IMR-90 (cell line): ENCODE data around the gene PDLIM5. TPM values are rescaled to one million over a fixed set of nuclear protein-coding genes. Genes with fewer than 3 reads are reported as not detected.

ENCODE experiments used
- ATAC-seq: fragments of 200-7000 bp; cut with Tn5 transposase; 2 replicates; pipeline ENCODE4 v1.9.1; 2020; ENCODE audit warnings: low read depth, mild to moderate bottlenecking, moderate library complexity
- BruUV-seq: library from RNA; stranded (reverse); fragments of 400-500 nt; replicated peaks from 2 replicates; lab custom pipeline; 2021; lab: Mats Ljungman, UMichigan
- CTCF ChIA-PET: fragments of 300-600 bp; formaldehyde crosslinking; extraction: SDS; loops from one replicate; lab custom pipeline; 2021; ENCODE audit warnings: antibody characterized with exemption; lab: Yijun Ruan, JAX
- POLR2A ChIA-PET: fragments of 300-600 bp; sonication (Branson Sonifier 250); formaldehyde crosslinking; loops from one replicate; lab custom pipeline; 2022; ENCODE audit warnings: antibody characterized with exemption; ENCODE audit not compliant: unreplicated experiment; lab: Charles Lee
- DNase-seq: peaks from one replicate; pipeline ENCODE4 v3.0.0; 2013
- H2AFZ ChIP-seq: replicated peaks from 2 replicates; pipeline ENCODE3; 2013; ENCODE audit warnings: low read length, mild to moderate bottlenecking; ENCODE audit not compliant: poor library complexity
- H2AK5ac ChIP-seq: 2 replicates; pipeline ENCODE4 v1.6.1; 2013; ENCODE audit warnings: low read depth, low read length, inconsistent platforms
- H2AK9ac ChIP-seq: replicated peaks from 2 replicates; pipeline ENCODE3; 2013; ENCODE audit warnings: mild to moderate bottlenecking, low read depth, low read length, moderate library complexity; ENCODE audit not compliant: poor library complexity
- H2BK120ac ChIP-seq: 2 replicates; pipeline ENCODE4 v1.6.1; 2013; ENCODE audit warnings: low read depth, low read length, inconsistent platforms
- H2BK15ac ChIP-seq: 3 replicates; pipeline ENCODE4 v1.6.1; 2013; ENCODE audit warnings: low read depth, low read length, inconsistent platforms
- H2BK20ac ChIP-seq: 2 replicates; pipeline ENCODE4 v1.6.1; 2013; ENCODE audit warnings: low read depth, mild to moderate bottlenecking, inconsistent platforms, low read length, moderate library complexity
- H2BK5ac ChIP-seq: 2 replicates; pipeline ENCODE4 v1.6.1; 2013; ENCODE audit warnings: mild to moderate bottlenecking, low read depth, low read length, inconsistent platforms; ENCODE audit not compliant: poor library complexity, severe bottlenecking
- H3K14ac ChIP-seq: replicated peaks from 2 replicates; pipeline ENCODE4 v1.6.1; 2013; ENCODE audit warnings: low read depth, low read length, inconsistent platforms
- H3K18ac ChIP-seq: 2 replicates; pipeline ENCODE4 v1.6.1; 2013; ENCODE audit warnings: low read depth, low read length, control low read depth
- H3K23ac ChIP-seq: 2 replicates; pipeline ENCODE4 v1.6.1; 2013; ENCODE audit warnings: low read depth, low read length, inconsistent platforms
- H3K27ac ChIP-seq: 2 replicates; pipeline ENCODE4 v1.5.1; 2013; ENCODE audit warnings: mild to moderate bottlenecking, control low read depth, low read length; ENCODE audit not compliant: insufficient read depth
- H3K27me3 ChIP-seq: 2 replicates; pipeline ENCODE4 v1.6.1; 2013; ENCODE audit warnings: low read length; ENCODE audit not compliant: control insufficient read depth, insufficient read depth
- H3K36me3 ChIP-seq: 2 replicates; pipeline ENCODE4 v1.6.1; 2013; ENCODE audit warnings: low read length, mixed read lengths; ENCODE audit not compliant: control insufficient read depth, insufficient read depth
- H3K4ac ChIP-seq: 2 replicates; pipeline ENCODE4 v1.6.1; 2013; ENCODE audit warnings: low read depth, low read length, inconsistent platforms
- H3K4me1 ChIP-seq: 2 replicates; pipeline ENCODE4 v1.6.1; 2013; ENCODE audit warnings: low read length, mixed read lengths; ENCODE audit not compliant: control insufficient read depth, insufficient read depth
- H3K4me2 ChIP-seq: 2 replicates; pipeline ENCODE4 v1.6.1; 2013; ENCODE audit warnings: low read depth, mild to moderate bottlenecking, control low read depth, low read length, moderate library complexity
- H3K4me3 ChIP-seq: 2 replicates; pipeline ENCODE4 v1.5.1; 2013; ENCODE audit warnings: low read depth, mild to moderate bottlenecking, control low read depth, low read length, moderate library complexity; ENCODE audit not compliant: insufficient read depth
- H3K56ac ChIP-seq: 2 replicates; pipeline ENCODE4 v1.6.1; 2013; ENCODE audit warnings: low read length, inconsistent platforms; ENCODE audit not compliant: insufficient read depth; ENCODE audit errors: extremely low read depth
- H3K79me1 ChIP-seq, 2 experiments: 2 replicates each; pipeline ENCODE4 v1.6.1; 2013; ENCODE audit warnings: low read length in 2 of 2, inconsistent platforms in 1 of 2, low read depth in 1 of 2
- H3K9ac ChIP-seq: 2 replicates; pipeline ENCODE4 v1.6.1; 2013; ENCODE audit warnings: low read depth, low read length, control low read depth
- H3K9me1 ChIP-seq: 2 replicates; pipeline ENCODE4 v1.6.1; 2013; ENCODE audit warnings: low read length, inconsistent platforms; ENCODE audit not compliant: insufficient read depth
- H3K9me3 ChIP-seq: 2 replicates; pipeline ENCODE4 v1.6.1; 2013; ENCODE audit warnings: low read length; ENCODE audit not compliant: control insufficient read depth, insufficient read depth
- H4K20me1 ChIP-seq: 2 replicates; pipeline ENCODE4 v1.6.1; 2013; ENCODE audit warnings: low read length, inconsistent platforms; ENCODE audit not compliant: insufficient read depth
- H4K5ac ChIP-seq: 2 replicates; pipeline ENCODE4 v1.6.1; 2013; ENCODE audit warnings: mild to moderate bottlenecking, low read depth, low read length, control low read depth
- H4K8ac ChIP-seq, 2 experiments: 2 replicates each; pipeline ENCODE4 v1.6.1; 2013; ENCODE audit warnings: low read depth in 2 of 2, low read length in 2 of 2, control low read depth in 1 of 2, inconsistent platforms in 1 of 2
- H4K91ac ChIP-seq: 2 replicates; pipeline ENCODE4 v1.6.1; 2013; ENCODE audit warnings: low read depth, low read length, inconsistent platforms; ENCODE audit not compliant: insufficient read depth
- MXI1 ChIP-seq: IDR thresholded peaks from 2 replicates; pipeline ENCODE4 v1.6.1; 2012; ENCODE audit warnings: low read depth, mild to moderate bottlenecking, low read length, moderate library complexity, borderline replicate concordance
- RAD21 ChIP-seq: IDR thresholded peaks from 2 replicates; pipeline ENCODE4 v1.6.1; 2012; ENCODE audit warnings: low read length, improper control_type of control experiment
- RFX5 ChIP-seq: IDR thresholded peaks from 2 replicates; pipeline ENCODE4 v1.8.0; 2012; ENCODE audit warnings: low read depth, mild to moderate bottlenecking, low read length, moderate library complexity
- WGBS, 2 experiments: methylation state at CpG; one replicate each; pipeline versions ENCODE4 v1.1.5 to v1.1.7; 2013; ENCODE audit warnings: missing lambda C conversion rate in 2 of 2; ENCODE audit not compliant: insufficient read length in 1 of 2; ENCODE audit errors: extremely low coverage in 2 of 2; 5-methylcytosine and 5-hydroxymethylcytosine counted together
- dilution Hi-C: fragments of 300-500 bp; cut with HindIII; formaldehyde crosslinking; loops from one replicate; pipeline ENCODE4 v1.14.3; 2018; ENCODE audit warnings: low sequenced_read_pairs; ENCODE audit not compliant: unreplicated experiment
- in situ Hi-C: fragments of 300-500 bp; cut with MboI; formaldehyde crosslinking; loops from 3 replicates; pipeline ENCODE4 v1.14.3; 2019; ENCODE audit warnings: low sequenced_read_pairs, inconsistent platforms, mixed read lengths
- intact Hi-C: fragments of 100-400 bp; cut with micrococcal nuclease; formaldehyde crosslinking; loops from 2 replicates; pipeline ENCODE4 v1.10.0; 2022
- polyA plus RNA-seq, 3 experiments: library from polyadenylated mRNA; depleted of rRNA; stranded (reverse); fragments of >200 nt; gene quantifications; 2 replicates each; pipeline ENCODE4 v1.2.3, GENCODE V29; 2012; ENCODE audit warnings: low replicate concordance in 1 of 3
- total RNA-seq: library from RNA; depleted of rRNA; stranded (reverse); fragments of >200 nt; gene quantifications from 2 replicates; pipeline ENCODE4 v1.2.3, GENCODE V29; 2012
- TF ChIP-seq, protein P1 (sequence below): fragments of 150-350 bp; IDR thresholded peaks from 2 replicates; pipeline ENCODE4 v1.6.1; 2017; ENCODE audit warnings: mild to moderate bottlenecking, antibody characterized with exemption, low read length, low read depth

Gene PDLIM5
- total and polyA plus RNA-seq, 2 of the 4 experiments (the other 2 are of a cell fraction): 96.5 to 188 TPM

DNA sequence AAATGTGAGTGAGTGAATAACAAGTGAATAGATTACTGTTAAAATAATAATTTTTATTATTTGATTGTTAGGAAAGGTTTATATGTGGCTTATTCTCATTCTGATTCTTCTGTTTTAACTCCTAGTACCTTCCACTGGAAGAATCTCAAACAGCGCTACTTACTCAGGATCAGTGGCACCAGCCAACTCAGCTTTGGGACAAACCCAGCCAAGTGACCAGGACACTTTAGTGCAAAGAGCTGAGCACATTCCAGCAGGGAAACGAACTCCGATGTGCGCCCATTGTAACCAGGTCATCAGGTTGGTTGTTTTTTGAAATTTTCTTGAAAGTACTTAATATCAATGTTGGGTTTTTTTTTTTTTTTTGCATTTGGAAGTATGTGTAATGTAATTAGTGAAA, 188.4 kb downstream of the PDLIM5 start:
- Histone ChIP-seq H2AK9ac (no peak overlapping the region), H2BK20ac (no peak overlapping the region), H3K4me1 (peaks cover 2% of the 10 kb centered on the region; the same call in 1 of the 2 replicates), H3K4ac (no peak overlapping the region), H4K91ac (no peak overlapping the region), H4K5ac (no peak overlapping the region), H3K9ac (no peak overlapping the region), H3K79me1 (peaks cover 19 to 25% of the 10 kb centered on the region in 2 experiments), H2AK5ac (no peak overlapping the region), H2BK5ac (no peak overlapping the region), H2BK15ac (no peak overlapping the region), H4K20me1 (0 out of 2 replicates have a peak, but pooled peaks cover 3% of the 10 kb centered on the region), H2AFZ (no peak overlapping the region), H3K18ac (no peak overlapping the region), H3K36me3 (peaks cover 3% of the 10 kb centered on the region; the same call in 1 of the 2 replicates), H3K27ac (no peak overlapping the region), H4K8ac (no peak overlapping the region), H3K4me3 (no peak overlapping the region), H3K56ac (no peak overlapping the region), H3K23ac (no peak overlapping the region), H3K9me3 (no peaks in the 10 kb centered on the region), H3K9me1 (peaks cover 11% of the 10 kb centered on the region), H3K4me2 (no peak overlapping the region), H2BK120ac (no peak overlapping the region), H3K14ac (no peak overlapping the region), H3K27me3 (no peaks in the 10 kb centered on the region)
- ChIA-PET POLR2A (no interaction called here), CTCF (interaction anchor here (0.6 kb wide), 1 partner anchor 363 kb away, joined by 5 read pairs; no protein-coding TSS in a partner anchor)
- dilution Hi-C loops (loop anchor here (25.0 kb wide), 1 partner anchor 472 kb away; no protein-coding TSS in a partner anchor), in situ Hi-C loops (no loop called here), intact Hi-C loops (loop anchor here (5.0 to 10.0 kb wide), 2 partner anchors 235 to 1938 kb away; no protein-coding TSS in a partner anchor)
- BruUV-seq: no TSS peak
- ATAC-seq (no peak), DNase-seq (no peak)
- TF ChIP-seq, protein P1, sequence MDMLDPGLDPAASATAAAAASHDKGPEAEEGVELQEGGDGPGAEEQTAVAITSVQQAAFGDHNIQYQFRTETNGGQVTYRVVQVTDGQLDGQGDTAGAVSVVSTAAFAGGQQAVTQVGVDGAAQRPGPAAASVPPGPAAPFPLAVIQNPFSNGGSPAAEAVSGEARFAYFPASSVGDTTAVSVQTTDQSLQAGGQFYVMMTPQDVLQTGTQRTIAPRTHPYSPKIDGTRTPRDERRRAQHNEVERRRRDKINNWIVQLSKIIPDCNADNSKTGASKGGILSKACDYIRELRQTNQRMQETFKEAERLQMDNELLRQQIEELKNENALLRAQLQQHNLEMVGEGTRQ: no peak
- TF ChIP-seq RAD21 (no peak), MXI1 (no peak), RFX5 (no peak)
- no CpG with 5 or more reads among the region's 4 CpGs for WGBS, 2 experiments
